Astrocyte of the spinal cord (primary cell): Measurements from ENCODE around the gene CASP2.

Experiments used
- DNase-seq: peaks from one replicate; pipeline ENCODE4 v3.0.0; 2011; ENCODE audit warnings: low read depth, low spot score
- H3K4me3 ChIP-seq: 2 replicates; pipeline ENCODE4 v1.5.1; 2011; ENCODE audit warnings: low read depth, mild to moderate bottlenecking, low read length, moderate library complexity
- in situ Hi-C: cut with HindIII; loops from 2 replicates; pipeline ENCODE4 v1.10.0; 2017; ENCODE audit warnings: low sequenced_read_pairs
- TF ChIP-seq, protein P1 (sequence below): IDR thresholded peaks from 2 replicates; pipeline ENCODE4 v1.5.1; 2012; ENCODE audit warnings: low read depth, mild to moderate bottlenecking, low read length, inconsistent platforms

CASP2 gene

DNA sequence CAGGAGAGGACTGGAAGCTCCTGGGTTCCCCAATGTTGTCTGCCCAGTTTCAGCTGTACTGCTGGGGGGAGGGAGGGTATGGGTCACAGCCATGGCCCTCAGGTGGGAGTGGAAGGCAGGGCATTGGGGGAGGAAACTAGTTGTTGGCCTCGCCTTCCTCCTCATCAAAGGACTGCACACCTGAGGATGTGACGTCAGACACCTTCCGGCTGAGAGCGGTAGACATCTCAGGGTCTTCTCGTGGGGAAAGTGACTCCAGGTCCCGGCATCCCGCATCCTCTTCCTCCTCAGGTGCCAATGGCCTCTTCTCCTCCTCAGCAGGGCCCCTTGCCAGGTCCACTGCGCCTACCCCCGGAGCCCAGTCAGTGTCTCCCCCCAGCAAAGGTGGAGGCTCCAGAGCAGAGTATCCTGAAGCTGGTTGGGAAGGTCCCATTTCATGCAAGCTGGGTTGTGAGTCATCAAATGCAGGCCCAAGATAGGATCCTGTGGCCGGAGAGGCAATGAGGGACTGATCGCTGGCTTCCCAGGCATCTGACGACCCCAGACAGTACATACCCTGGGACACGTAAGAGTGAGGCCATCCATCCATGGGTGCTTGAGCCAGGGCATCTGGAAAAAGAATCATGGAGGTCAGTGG, 68.4 kb downstream of the CASP2 start:
- DNase-seq = no peak
- in situ Hi-C loops = no loop called here
- H3K4me3 ChIP-seq = no peak overlapping the region
- TF ChIP-seq, protein P1, sequence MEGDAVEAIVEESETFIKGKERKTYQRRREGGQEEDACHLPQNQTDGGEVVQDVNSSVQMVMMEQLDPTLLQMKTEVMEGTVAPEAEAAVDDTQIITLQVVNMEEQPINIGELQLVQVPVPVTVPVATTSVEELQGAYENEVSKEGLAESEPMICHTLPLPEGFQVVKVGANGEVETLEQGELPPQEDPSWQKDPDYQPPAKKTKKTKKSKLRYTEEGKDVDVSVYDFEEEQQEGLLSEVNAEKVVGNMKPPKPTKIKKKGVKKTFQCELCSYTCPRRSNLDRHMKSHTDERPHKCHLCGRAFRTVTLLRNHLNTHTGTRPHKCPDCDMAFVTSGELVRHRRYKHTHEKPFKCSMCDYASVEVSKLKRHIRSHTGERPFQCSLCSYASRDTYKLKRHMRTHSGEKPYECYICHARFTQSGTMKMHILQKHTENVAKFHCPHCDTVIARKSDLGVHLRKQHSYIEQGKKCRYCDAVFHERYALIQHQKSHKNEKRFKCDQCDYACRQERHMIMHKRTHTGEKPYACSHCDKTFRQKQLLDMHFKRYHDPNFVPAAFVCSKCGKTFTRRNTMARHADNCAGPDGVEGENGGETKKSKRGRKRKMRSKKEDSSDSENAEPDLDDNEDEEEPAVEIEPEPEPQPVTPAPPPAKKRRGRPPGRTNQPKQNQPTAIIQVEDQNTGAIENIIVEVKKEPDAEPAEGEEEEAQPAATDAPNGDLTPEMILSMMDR = no peak
